22Rv1 (cell line): ENCODE measurements around the gene PAPPA2.
A peak's percentile ranks its signal among the peaks of the same experiment; 100 is the strongest.

ENCODE experiments used
- H3K27ac ChIP-seq: fragments of 450-650 bp; 2 replicates; pipeline ENCODE4 v1.5.1; 2017
- CTCF ChIP-seq: fragments of 450-650 bp; IDR thresholded peaks from 2 replicates; pipeline ENCODE4 v1.5.1; 2017; ENCODE audit warnings: mild to moderate bottlenecking
- ZFX ChIP-seq: fragments of 450-650 bp; IDR thresholded peaks from 2 replicates; pipeline ENCODE4 v1.6.1; 2017; ENCODE audit warnings: antibody characterized with exemption, borderline replicate concordance

The PAPPA2 gene

GRCh38 chr1:176869577-176869976, 406.6 kb downstream of the PAPPA2 start:
- TF ChIP-seq ZFX (no peak), CTCF (no peak)
- H3K27ac ChIP-seq = no peak overlapping the region

GRCh38 chr1:176876966-176877515, 414.1 kb downstream of the PAPPA2 start:
- H3K27ac ChIP-seq = no peak overlapping the region
- no peak for TF ChIP-seq ZFX
- no peak for TF ChIP-seq CTCF

GRCh38 chr1:176877557-176877956, 414.6 kb downstream of the PAPPA2 start:
- no peak overlapping the region for H3K27ac ChIP-seq
- no peak for TF ChIP-seq CTCF
- no peak for TF ChIP-seq ZFX

GRCh38 chr1:176878750-176879536, 416.0 kb downstream of the PAPPA2 start:
- TF ChIP-seq CTCF = peak; percentile 29
- no peak for TF ChIP-seq ZFX
- no peak overlapping the region for H3K27ac ChIP-seq

- TF ChIP-seq ZFX (no peak), CTCF (no peak)
- no peak overlapping the region for H3K27ac ChIP-seq
These were observed 417.0 kb downstream of the PAPPA2 start for GRCh38 chr1:176879784-176880620.

GRCh38 chr1:176880955-176881595, 418.1 kb downstream of the PAPPA2 start:
- no peak for TF ChIP-seq ZFX
- peak; percentile 95 for TF ChIP-seq CTCF
- H3K27ac ChIP-seq = no peak overlapping the region
